ENCODE measurements around the gene CCDC61. TPM values are rescaled to one million over a fixed set of nuclear protein-coding genes. Genes with fewer than 3 reads are reported as not detected.

Gene CCDC61
- total RNA-seq, 1 donor from 2014 or later = 36.3 TPM

- Histone ChIP-seq H3K9me3 (no peaks in the 10 kb centered on the region), H3K36me3 (no peaks in the 10 kb centered on the region), H3K4me3 (no peak overlapping the region), H3K4me1 (no peaks in the 10 kb centered on the region), H3K27me3 (no peaks in the 10 kb centered on the region), H3K27ac (no peak overlapping the region)
- no peak for DNase-seq (ENCODE audit: extremely low spot score in 2 of 2)
- TF ChIP-seq POLR2AphosphoS5 (IDR thresholded peaks at IDR 0.05; ENCODE audit: insufficient read depth in 1 of 2, low read depth in 1 of 2) = no peak
- no peak for TF ChIP-seq POLR2A (IDR thresholded peaks at IDR 0.05)
- no peak for TF ChIP-seq CTCF (IDR thresholded peaks at IDR 0.05)
- intact Hi-C loops (cut with DNase I) = no loop called here
These were observed 48.3 kb downstream of the CCDC61 start for GRCh38 chr19:46043519-46043918.

- H3K9me3 ChIP-seq = no peaks in the 10 kb centered on the region
- no peak for TF ChIP-seq POLR2A (IDR thresholded peaks at IDR 0.05)
- TF ChIP-seq CTCF (IDR thresholded peaks at IDR 0.05) = no peak
- TF ChIP-seq POLR2AphosphoS5 (IDR thresholded peaks at IDR 0.05; ENCODE audit: insufficient read depth in 1 of 2, low read depth in 1 of 2) = no peak
- no peaks in the 10 kb centered on the region for H3K4me1 ChIP-seq
- intact Hi-C loops (cut with DNase I) = no loop called here
- no peaks in the 10 kb centered on the region for H3K36me3 ChIP-seq
- no peak for DNase-seq (ENCODE audit: extremely low spot score in 2 of 2)
- no peak overlapping the region for H3K4me3 ChIP-seq
- H3K27ac ChIP-seq = no peak overlapping the region
- H3K27me3 ChIP-seq = no peaks in the 10 kb centered on the region
These were observed 54.3 kb downstream of the CCDC61 start for GRCh38 chr19:46049597-46049996.

- no peaks in the 10 kb centered on the region for H3K4me1 ChIP-seq
- no peak overlapping the region for H3K27ac ChIP-seq
- H3K4me3 ChIP-seq = no peak overlapping the region
- DNase-seq (ENCODE audit: extremely low spot score in 2 of 2) = no peak
- no peaks in the 10 kb centered on the region for H3K9me3 ChIP-seq
- no peaks in the 10 kb centered on the region for H3K27me3 ChIP-seq
- TF ChIP-seq POLR2AphosphoS5 (IDR thresholded peaks at IDR 0.05; ENCODE audit: insufficient read depth in 1 of 2, low read depth in 1 of 2) = no peak
- TF ChIP-seq POLR2A (IDR thresholded peaks at IDR 0.05) = no peak
- TF ChIP-seq CTCF (IDR thresholded peaks at IDR 0.05) = no peak
- intact Hi-C loops (cut with DNase I) = no loop called here
- H3K36me3 ChIP-seq = no peaks in the 10 kb centered on the region
These were observed 57.6 kb downstream of the CCDC61 start for GRCh38 chr19:46052896-46053295.

GRCh38 chr19:46056536-46056935 lies 61.3 kb downstream of the CCDC61 start:
- Histone ChIP-seq H3K36me3 (no peaks in the 10 kb centered on the region), H3K9me3 (no peaks in the 10 kb centered on the region), H3K4me1 (no peaks in the 10 kb centered on the region), H3K27ac (no peak overlapping the region), H3K4me3 (no peak overlapping the region), H3K27me3 (no peaks in the 10 kb centered on the region)
- DNase-seq (ENCODE audit: extremely low spot score in 2 of 2) = no peak
- TF ChIP-seq CTCF (IDR thresholded peaks at IDR 0.05) = no peak
- TF ChIP-seq POLR2A (IDR thresholded peaks at IDR 0.05) = no peak
- TF ChIP-seq POLR2AphosphoS5 (IDR thresholded peaks at IDR 0.05; ENCODE audit: insufficient read depth in 1 of 2, low read depth in 1 of 2) = no peak
- intact Hi-C loops (cut with DNase I) = no loop called here

- H3K36me3 ChIP-seq = no peaks in the 10 kb centered on the region
- H3K4me3 ChIP-seq = no peak overlapping the region
- DNase-seq (ENCODE audit: extremely low spot score in 2 of 2) = no peak
- H3K9me3 ChIP-seq = no peaks in the 10 kb centered on the region
- no peaks in the 10 kb centered on the region for H3K4me1 ChIP-seq
- TF ChIP-seq POLR2AphosphoS5 (IDR thresholded peaks at IDR 0.05; ENCODE audit: insufficient read depth in 1 of 2, low read depth in 1 of 2) (no peak), POLR2A (IDR thresholded peaks at IDR 0.05) (no peak), CTCF (IDR thresholded peaks at IDR 0.05) (no peak)
- no peaks in the 10 kb centered on the region for H3K27me3 ChIP-seq
- no peak overlapping the region for H3K27ac ChIP-seq
- intact Hi-C loops (cut with DNase I) = no loop called here
These were observed 63.5 kb downstream of the CCDC61 start for GRCh38 chr19:46058778-46059177.
